Hematopoietic multipotent progenitor cell treated with erythropoietin and hydrocortisone succinate and interleukin-3 and kit ligand, for 17 days (in vitro differentiated cells): ENCODE measurements around the gene CMTM8.
"Not testable (repeated sequence)": the region's sequence is repeated elsewhere in the genome, so short reads cannot be mapped to it uniquely, and the experiment has no call there.

Experiments used
- DNase-seq: peaks from one replicate; pipeline ENCODE4 v3.0.0-alpha.2; 2015; ENCODE audit warnings: low spot score

The CMTM8 gene

DNA sequence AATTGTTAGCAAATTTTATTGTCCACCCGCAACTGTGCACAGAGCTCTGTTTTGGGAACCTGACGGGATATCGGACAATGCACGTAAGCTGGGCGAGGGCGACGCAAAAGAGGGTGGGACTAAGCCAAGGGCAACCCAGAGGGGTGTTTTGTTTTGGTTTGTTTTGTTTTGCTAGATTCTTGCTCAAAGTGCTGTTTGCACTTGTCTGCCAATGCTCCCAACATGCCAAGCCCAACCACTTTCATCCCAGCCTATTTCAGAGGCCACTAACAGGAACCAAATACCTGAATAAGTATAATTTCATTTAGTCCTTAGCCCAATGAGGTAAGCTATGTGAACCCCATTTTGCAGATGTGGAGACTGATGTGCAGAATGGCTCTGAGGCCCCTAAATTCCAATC, 143.4 kb downstream of the CMTM8 start:
- DNase-seq: no peak

DNA sequence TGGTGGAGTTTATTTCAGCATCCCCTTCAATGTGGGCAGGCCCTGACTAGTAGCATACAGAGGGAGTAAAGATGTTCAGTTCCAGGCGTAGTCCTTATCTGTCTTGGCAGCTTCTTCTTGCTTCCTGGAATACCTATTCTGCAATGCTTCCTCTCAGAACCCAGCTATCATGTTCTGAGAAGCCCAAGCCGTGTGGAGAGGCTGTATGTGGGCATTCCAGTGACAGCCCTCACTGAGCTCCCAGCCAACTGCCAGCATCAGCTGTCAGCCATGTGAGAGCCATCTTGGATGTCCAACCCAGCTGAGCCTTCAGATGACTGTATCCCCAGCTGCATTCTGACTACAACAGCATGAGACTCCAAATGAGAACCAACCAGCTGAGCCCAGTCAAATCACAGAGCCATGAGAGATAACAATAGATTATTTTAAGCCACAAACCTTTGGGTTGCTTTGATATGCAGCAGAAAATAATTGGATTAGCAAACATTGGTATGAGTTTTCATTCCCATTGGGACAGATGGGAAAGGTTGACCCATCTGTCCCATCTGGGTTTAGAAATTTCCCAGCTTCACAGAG, 144.7 kb downstream of the CMTM8 start:
- DNase-seq: no peak

DNA sequence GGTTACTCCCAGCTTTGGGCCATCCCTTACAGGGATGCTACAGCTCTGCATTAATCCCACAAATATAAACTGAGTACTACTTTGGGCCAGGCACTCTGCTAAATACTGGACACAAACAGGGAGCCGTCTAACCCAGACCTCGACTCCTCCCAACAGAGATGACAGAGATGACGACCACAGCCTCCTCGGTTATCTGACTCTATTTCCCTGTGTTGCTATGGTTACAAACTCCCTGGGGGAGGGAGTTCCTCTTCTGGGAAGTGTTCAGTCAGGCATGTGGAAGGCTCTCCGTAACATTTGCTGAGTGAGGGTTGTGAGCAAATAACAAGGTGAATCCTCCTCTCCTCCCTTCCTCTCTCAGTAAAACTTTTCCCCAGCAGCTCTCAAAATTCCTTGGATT, 146.5 kb downstream of the CMTM8 start:
- no peak for DNase-seq

DNA sequence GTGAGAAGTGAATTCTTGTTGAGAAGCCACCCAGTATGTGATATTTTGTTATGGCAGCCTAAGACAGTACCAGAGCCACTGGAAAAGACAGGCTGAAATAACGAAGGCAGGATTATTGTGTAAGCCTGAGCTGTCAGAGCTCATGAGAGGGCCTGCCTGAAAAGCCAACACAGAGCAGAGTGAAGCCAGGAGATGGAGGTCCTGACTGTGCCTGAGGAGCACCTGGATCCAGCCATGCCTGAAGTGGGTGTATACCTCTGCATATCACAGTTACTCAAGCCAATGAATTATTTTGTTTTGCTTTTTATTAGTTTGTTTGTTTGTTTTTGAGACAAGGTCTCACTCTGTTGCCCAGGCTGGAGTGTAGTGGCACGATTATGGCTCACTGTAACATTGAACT, 149.0 kb downstream of the CMTM8 start:
- no peak for DNase-seq

DNA sequence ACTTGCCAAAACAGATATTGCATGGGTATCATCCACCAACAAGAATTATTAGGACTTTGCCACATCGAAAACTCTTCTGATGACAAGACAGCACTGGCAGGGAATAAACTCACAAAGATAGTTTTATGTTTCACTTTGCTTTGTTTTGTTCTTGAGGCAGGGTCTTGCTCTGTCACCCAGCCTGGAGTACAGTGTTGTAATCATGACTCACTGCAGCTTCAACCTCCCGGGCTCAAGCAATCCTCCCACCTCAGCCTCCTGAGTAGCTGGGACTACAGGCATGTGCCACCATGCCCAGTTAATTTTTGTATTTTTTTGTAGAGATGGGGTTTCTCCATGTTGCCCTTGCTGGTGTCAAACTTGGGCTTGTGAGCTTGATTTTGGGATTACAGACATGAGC, 151.1 kb downstream of the CMTM8 start:
- not testable (repeated sequence) for DNase-seq

DNA sequence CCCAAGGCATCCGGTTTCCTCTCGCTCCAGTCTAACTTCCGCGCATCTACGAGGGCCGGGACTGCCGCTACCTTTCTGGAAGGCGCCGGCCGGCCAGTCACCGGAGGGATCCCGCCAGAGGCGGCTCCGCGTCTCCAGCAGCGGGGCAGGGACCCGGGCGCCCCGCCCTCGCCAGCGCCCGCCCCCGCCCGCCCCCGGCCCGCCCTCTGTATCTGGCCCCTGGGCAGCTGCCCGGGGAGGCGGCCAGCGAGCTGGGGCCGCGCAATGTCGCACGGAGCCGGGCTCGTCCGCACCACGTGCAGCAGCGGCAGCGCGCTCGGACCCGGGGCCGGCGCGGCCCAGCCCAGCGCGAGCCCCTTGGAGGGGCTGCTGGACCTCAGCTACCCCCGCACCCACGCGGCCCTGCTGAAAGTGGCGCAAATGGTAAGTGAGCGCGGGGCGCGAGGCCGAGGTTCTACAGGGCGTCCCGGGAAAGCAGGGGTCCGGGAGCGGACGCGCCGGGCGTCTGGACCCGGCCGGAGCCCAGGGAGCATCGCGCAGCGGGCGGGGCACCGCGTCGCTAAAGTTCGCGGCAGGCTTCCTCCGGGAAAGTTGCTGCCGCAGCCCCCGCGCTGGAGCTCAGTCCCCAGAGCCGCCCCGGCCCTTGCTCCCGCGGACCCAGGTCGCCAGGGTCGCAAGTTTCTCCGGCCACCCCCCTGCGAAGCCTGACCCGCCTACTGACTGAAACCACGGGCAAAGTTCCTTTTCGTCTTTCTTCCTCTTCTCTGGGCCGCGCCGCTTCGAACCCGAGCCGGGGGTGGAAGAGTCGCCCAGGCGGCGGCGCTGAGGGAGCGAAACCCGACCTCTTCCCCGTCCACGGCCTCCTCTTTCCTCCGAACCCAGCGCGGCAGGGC, 153.4 kb downstream of the CMTM8 start, which contains the start of gene CMTM7:
CMTM7 (plus strand) TSS at position 211 of the 893 bp plus-strand sequence; CDS start at position 265, 54 bp downstream.
- DNase-seq: no peak

DNA sequence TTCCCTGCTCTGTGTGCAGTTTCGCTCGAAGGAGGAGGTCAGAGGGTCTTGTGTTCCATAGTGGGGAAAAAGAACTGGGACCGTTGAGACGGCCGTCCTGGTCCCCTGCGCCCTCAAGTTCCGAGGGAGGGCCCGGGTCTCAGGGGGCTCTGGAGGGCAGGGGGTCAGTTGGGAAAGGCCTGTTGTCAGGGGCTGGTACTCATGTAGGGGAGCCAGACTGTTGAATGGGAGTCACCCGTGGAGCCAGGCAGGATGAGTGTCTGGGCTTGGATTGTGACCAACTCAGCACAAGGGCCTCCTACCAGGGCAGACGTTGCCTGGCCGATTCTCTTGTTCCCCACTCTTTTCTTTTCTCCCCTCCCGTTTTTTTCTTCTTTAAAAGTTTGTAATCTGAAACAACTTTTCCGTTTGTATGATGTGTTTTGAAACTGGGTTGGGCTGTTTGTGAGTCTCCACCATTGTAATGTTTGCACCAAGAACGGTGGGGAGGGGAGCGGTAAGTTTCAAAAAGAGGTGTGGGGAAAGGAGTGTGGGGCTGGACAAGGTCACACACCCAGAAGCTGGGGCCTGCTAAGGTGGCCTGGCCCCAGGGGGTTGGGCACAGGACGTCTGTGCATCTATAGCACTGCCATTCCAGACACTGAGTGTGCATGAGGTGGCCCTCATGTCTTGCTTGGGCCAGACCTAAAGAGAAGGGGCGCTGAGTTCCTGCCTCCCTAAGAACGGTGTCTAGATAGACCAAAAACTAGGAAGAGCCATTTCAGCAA, 154.2 kb downstream of the CMTM8 start:
- DNase-seq: no peak

DNA sequence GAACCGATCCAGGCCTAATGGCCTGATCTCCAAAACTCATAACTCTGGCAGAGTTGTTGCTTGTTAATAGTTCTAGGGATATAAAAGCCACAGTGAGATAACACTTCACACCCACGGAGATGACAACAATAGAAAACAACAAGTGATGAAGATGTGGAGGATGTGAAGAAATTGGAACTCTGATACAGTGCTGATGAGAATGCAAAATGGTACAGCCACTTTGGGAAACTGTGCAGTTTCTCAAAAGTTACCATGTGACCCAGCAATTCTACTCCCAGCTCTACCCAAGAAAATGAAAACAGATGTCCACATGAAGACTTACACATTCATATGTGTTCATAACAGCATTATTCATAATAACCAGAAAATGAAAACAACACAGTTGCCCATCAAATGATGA, 157.0 kb downstream of the CMTM8 start:
- DNase-seq: no peak

DNA sequence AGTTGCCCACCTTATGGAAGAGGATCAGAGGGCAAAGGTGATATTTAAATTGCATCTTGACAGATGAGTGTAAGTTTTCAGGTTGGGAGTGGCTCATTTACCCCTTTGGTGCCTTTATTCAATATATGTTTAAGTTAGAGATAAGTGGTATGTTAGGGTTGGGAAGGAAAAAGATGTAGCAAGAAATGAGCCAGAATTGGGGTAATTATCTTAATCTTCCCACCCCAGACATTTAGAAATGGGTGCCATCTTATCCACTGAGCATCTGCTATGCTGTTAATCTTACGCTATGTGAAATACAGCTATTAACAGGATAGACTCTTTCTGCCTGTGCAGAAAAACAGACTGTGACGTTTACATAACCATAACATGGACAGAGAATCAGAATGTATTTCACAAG, 159.5 kb downstream of the CMTM8 start:
- DNase-seq: no peak

DNA sequence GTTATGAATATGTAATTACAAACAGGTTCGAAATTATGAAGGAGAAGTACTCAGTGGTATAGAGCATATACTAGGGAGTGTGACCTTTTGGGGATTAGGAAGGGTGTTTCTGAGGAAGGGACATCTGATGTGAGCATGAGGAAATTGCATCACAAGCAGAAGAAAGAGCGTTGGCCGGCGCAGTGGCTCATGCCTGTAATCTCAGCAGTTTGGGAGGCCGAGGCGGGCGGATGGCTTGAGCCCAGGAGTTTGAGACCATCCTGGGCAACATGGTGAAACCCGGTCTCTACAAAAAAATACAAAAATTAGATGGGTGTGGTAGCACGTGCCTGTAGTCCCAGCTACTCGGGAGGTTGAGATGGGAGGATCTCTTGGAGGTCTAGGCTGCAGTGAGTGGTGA, 160.1 kb downstream of the CMTM8 start:
- no peak for DNase-seq

DNA sequence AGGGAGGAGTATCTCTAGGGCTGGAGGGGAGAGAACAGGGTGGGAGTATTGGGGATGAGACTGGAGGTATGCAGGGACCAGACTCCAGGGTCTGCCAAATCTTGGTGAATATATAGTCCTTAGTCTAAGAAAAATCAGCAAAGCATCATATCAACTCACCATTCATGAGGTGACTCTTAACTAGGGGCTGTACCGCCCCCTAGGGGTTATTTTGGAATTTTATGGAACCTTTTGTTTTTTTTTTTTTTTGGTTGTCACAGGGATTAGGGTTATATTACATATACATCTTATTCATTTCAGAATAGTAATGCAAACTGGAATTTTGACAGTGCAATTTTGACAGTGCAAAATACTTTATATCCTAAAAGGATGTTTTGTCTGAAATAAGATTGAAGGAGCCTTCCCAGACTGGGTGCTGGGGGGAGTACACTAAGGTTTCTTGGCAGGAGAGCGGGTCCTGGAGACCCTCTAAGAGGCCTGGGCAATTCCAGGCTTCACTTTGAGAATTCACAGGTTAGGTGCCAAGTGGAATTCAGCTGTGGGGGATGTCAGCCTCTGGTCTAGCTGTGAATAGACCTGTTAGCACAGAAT, 160.6 kb downstream of the CMTM8 start:
- DNase-seq: peak; percentile 66

DNA sequence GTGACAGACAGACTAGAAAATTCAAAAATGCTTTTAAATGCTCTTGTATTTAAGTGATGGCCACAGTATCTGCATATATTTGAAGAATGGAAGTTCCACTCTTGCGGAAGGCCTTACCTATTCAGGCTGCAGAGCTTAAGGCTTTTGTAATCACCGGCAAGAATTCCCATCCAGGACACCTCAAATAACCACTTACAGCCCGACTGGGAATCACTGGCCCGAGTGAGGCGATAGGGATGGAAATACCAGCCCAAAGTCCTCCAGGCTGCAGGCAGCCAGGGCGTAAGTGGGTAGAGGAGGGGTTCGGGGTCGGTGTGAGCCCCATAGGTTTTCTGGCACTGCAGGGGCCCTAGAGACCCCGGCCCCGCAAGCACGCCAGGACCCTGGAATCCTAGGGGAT, 162.6 kb downstream of the CMTM8 start:
- no peak for DNase-seq

DNA sequence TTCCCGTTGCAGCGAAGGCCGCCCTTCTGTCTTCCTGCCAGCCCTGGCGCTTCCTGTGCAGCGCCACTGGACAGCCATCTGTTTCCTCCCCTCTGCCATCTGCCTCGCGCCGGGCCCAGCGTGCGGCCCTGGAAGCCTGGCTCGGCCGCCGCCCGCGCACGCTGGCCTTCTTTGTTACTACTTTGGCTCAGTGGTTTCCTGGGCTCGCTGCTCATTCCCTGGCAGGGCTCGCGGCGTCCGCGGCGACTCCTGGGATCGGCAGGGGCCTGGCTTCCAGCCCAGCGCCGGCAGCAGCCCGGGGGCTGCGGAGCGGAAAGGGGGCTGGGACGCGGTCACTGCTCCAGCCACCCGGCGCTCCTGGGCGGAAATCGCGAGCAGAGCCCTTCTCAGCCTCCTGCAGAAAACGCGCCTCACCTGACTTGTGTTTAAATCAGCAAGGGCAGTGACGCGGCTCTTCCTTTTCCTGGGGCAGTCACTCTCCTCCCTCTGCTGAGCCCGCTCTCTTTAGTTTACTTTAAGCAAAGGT, 163.1 kb downstream of the CMTM8 start:
- no peak for DNase-seq

DNA sequence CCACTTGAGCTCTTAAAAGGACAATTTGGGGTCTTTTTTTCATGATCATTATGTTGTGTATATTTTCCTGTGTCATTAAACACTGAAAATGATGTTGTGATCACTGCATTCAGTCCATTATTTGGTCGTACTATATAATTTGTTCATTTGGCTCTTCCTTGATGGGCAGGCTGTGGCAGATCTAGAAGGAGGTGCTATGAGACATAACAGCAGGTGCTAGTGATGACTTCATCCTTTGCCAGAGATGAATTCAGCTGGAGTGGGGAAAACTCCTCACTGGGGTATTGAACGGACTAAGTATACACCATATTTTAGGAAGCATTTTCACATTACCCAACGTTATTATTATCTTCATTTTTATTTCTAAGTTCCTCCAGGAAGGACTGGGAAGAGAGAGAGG, 165.2 kb downstream of the CMTM8 start:
- DNase-seq: no peak

DNA sequence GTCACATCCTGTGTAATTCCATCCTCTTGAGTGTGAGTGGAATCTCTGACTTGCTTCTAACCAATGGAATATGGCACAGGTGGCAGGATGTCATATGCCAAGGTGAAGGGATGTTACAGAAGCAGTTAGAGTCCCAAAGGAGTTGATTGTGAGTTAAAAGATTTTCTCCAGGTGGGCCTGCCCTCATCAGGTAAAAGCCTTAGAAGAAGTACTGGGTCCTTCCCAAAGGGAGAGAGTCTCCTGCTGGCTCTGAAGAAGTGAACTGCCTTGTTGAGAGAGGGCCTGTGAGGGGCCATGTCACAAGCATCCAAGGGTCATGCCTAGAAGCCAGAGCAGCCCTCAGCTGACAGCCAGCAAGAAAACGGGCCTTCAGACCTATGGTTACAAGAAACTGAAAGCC, 166.2 kb downstream of the CMTM8 start:
- no peak for DNase-seq

DNA sequence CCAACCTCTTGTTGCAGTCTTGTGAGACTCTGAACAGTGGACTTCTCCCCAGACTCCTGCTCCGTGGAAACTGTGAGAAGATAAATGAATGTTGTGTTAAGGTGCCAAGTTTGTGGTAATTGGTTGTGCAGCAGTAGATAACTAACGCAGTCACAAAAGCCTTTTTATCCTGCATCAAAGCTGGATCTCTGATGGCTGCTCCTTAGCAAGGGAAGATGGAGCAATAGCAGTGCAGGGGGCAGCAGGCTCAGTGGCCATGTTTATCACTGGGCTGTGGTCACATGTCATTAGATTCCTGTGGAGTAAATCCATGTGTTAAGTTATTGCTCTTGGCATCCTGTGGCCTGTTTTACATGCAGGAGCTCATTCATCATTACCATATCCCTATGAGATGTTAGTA, 166.7 kb downstream of the CMTM8 start:
- DNase-seq: no peak

DNA sequence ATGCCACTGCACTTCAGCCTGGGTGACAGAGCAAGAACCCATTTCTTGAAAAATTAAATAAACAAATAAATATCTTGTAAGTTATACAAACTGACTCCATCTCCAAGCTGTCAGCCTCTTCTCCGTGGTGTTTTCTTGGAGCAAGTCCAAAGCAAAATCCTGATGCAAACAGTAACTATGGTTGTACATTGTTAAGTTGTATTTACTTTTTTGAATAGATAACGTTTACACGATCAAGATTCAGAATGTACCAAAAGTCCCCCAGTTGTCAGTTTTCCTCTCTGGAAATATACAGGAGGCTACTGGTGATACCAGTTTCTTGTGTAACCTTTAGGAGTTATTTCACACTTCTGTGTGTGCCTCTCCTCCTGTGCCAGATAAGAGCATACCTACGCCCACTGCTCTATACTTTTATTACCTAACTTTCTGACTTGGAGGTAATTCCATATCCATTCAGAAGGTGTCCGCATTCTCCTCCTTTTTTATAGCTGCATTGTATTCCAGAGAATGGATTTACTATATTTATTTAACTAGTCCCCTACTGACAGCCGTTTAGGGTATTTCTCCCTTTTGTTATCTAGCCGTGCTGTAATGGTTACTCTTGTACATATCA, 167.3 kb downstream of the CMTM8 start:
- DNase-seq: no peak

DNA sequence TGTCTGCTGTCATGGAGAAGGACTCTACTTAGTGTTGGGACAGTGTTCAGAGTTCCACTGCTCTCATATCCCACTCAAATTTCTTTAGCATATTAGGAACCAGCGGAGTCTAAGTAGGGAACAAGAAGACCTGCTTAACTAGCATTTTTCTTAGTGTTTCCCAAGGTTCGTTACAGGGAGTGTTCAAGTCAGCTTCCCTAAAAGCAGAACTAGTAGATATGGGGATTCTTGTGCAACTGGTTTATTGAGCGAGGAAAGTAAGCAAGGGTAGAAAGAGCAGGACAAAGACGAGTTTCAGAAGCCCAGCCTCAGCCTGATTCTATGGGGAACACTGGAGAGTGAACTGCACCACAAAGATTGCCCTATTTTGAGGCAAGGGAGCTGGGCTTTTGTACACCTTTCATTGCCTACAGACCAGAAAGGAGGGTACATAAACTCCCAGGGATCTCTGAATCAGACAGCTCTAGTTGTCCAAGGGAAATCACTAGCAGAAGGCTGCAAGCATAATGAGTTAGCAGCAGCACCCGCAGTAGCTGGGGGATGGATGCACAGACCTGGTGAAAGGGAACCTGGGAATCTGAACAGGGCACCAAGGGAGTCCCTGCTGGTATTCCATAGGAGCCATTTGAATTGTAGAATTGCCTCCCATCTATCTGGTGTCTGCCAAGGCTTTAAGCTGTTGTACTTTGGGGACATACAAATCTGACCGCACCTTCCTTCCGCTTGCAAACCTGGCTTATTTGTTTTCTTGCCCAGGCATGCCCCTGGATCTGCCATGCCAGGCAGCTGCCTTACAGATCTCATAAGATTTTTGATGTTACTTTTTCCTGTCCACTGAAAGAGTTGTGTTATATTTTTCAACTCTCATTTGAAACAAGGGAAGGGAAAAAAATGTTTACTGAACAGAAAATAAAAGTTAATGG, 168.3 kb downstream of the CMTM8 start:
- DNase-seq: no peak

DNA sequence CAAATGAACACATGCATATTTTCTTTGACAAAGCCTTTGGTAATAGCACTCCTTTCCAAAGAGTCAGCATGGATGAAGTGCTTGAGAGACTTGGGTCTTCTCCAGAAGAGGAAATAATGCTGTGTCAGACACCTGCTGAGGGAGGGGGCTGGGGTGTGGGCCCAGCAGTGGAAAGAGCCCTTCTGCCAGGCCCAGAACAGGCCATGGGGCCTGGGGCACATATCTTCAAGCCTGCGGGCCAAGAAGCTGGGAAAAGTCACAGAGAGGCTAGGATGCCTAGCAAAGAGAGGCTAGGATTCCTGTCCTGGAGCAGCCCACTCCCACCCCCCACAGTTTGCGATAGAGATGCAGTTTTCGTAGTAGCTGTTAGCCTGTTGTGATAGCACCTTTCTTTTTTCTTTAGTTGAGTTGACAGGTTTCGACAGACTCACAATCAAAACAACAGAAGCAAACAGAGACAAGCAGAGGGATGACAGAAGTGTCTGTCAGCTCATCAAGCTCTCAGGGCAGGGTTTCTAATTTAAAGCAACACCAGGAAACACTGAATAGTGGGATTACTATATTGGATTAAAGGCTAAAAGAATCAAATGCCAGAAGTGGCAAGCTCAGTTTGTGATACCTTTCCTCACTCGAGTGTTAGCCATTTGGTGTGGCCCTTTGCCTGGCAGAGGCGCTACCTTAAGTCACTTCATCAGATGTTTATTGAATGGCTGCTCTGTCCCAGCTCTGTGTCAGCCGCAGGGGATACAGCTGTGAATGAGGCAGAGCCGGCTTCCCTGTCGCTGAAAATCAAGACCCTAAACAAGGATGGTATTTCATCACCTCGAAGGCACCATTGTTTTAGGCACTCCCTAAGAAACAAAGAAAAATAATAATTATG, 172.1 kb downstream of the CMTM8 start:
- no peak for DNase-seq

DNA sequence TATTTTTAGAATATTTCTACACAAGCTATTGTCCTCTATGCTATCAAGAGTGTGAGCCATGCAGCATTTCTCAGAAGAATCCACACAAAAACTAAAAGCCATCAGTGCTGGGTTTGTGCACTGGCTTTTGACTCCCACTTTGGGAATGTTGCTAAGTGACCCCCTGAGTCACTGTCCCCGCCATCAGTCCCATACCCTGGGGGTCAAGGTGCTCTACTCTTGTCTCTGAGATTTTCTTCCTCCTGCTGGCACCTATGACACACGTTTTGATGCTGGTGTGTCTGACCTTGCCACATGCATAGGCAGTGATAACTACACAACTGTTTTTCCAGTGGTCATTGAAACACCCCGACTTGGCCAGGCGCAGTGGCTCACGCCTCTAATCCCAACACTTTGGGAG, 173.0 kb downstream of the CMTM8 start:
- no peak for DNase-seq
